ENCODE results near the gene FBXL16.
"Not testable (repeated sequence)": the region's sequence is repeated elsewhere in the genome, so short reads cannot be mapped to it uniquely, and the experiment has no call there.

The FBXL16 gene, protein sequence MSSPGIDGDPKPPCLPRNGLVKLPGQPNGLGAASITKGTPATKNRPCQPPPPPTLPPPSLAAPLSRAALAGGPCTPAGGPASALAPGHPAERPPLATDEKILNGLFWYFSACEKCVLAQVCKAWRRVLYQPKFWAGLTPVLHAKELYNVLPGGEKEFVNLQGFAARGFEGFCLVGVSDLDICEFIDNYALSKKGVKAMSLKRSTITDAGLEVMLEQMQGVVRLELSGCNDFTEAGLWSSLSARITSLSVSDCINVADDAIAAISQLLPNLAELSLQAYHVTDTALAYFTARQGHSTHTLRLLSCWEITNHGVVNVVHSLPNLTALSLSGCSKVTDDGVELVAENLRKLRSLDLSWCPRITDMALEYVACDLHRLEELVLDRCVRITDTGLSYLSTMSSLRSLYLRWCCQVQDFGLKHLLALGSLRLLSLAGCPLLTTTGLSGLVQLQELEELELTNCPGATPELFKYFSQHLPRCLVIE

DNA sequence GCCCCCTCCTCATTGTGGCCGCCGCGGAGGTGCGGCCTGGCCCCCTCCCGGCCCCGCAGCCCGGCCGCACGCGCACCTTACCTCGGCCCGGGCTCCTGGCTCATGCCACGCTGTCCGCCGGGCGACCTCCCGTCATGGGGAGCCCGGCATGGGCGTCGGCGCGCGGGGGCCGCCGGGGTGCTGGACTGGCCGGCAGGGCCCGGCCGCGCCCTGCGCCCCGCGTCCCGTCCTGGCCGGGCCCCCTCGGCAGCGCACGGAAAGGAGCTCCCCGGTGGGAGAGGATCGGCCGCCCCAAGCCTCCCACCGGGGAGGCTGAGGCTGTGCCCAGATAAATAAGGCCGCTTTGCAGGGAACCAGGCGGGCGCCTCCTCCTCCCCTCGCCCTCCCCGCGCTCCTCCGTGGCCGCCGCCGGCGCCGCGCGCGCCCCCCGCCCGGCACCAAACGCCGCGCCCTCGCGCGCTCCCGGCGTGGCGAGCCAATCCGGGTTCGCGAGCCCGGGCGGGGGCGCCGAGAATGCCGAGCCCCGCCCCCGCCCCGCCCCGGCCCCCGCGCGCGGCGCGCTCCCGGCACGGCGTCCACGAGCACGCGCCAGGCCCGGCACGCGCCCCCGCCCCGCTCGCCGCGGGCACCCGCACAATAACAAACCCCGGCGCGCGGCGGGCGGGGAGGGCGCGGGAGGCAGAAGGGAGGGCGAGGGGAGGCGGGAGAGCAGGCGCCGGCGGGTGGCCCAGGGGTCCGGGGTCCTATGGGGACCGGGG lies at the start of gene FBXL16:
Gene FBXL16, minus strand, starts transcription at position 371 of the 758 bp plus-strand sequence. CDS start 8,396 bp downstream, outside the sequence.
- DNase-seq (ENCODE audit: low spot score), result no peak

DNA sequence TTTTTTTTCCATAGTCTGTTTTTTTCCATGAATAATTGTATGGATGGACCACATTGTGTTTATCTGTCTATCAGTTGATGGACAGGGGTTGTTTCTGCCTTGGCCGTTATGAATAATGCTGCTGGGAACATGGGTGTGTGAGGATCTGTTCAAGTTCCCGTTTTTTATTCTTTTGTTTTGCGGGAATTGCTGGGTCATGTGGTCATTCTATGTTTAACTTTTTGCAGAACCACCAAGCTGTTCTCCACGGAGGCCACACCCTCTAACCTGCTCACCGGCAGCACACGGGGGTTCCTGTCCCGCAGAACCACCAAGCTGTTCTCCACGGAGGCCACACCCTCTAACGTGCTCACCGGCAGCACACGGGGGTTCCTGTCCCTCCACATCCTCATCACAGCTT lies 49.1 kb upstream of the FBXL16 start:
- DNase-seq (ENCODE audit: low spot score), result no peak

- not testable (repeated sequence) for DNase-seq (ENCODE audit: low spot score)
Observed at GRCh38 chr16:754121-754607, 48.6 kb upstream of the FBXL16 start.

DNA sequence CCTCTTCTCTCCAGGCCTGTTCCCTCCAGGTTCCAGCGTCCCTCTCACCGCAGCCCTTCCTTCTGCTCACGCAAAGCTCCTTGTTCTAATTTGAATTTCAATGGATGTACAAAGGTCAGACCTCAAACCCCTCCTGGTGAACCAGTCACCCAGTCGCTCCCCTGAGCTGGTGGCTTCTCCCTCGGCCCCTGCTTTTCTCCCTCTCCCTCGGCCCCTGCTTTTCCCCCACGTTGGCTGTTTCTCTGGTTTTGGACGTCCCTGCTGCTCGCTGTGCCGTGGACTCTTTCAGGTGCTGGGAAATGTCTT lies 46.4 kb upstream of the FBXL16 start:
- no peak for DNase-seq (ENCODE audit: low spot score)

DNA sequence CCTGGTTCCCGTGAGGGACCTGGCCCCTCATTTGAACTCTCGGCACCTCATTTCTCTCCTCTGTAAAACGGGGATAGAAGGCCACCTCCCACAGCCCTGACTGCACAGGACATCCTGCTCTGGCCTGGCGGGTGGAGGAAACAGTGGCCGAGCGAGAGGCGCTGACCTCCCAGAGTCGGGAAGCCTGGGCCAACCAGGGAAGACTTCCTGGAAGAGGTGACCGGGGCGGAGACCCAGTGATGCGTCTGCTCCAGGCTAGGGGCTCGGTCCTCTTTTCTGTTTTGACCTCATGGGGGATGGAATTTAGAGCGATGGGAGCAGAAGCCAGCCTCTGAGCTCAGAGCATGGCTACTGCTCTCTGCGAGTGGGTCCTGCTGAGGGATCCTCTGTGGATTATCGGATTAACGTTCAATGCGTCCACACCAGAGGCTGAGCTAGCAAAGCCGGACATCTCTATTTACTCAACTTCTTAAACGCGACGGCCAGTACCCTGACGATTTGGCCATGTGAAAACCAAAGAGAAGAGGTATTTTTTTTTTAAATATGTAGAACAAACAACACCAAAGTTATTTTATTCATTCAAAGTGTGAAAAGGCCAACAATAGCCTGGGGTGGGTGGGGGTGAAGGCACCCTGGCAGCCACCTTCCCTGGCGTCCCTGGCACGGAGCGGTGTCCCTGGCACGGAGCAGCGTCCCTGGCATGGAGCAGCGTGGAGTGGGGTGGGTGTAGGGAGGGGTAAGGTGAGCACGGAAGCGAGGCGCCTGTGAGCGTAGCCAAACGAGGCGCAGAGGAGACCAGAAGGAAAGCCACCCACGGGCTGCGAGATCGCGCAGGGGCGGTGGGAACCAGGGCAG lies 45.8 kb upstream of the FBXL16 start:
- no peak for DNase-seq (ENCODE audit: low spot score)

GRCh38 chr16:750485-750884 lies 44.9 kb upstream of the FBXL16 start:
- no peak for DNase-seq (ENCODE audit: low spot score)

DNA sequence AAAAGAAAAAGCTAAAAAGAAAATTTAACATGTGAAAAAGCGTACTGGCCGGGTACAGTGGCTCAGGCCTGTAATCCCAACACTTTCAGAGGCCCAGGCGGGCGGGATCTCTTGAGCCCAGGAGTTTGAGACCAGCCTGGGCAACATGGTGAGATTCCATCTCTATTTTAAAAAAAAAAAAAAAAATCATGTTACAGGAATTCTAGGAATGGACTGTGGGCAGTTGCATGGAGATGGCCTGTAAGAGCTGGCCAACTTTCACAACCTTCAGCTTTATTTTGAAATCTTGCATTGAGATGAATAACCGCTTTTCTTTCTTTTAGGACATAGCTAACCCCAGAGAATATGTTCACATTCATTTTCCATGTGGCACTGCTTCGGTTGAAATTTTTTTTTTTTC lies 43.4 kb upstream of the FBXL16 start:
- DNase-seq (ENCODE audit: low spot score), result peak; percentile 87

- no peak for DNase-seq (ENCODE audit: low spot score)
Observed at GRCh38 chr16:747978-748746, 42.6 kb upstream of the FBXL16 start.

- no peak for DNase-seq (ENCODE audit: low spot score)
Observed at GRCh38 chr16:746637-747036, 41.0 kb upstream of the FBXL16 start.

DNA sequence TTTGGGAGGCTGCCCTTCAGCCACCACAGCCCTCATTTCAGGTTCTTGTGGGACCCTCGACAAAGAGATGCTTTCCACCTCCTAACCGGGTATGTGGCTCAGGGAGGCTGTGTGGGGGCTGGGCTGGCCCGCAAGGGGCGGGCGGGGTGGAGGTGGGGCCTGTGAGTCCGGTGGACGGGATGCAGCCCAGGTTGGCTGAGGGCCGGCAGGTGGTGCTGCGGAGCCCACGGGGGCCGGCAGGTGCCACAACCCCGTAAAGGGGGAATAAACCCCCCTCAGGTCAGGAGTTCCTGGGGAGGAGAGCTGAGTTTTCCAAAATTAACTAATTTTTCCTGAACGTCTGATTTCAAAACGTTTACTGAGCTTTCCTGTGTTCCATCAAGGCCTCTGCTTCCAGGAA lies 40.1 kb upstream of the FBXL16 start:
- DNase-seq (ENCODE audit: low spot score), result no peak

GRCh38 chr16:743794-744500 lies 38.3 kb upstream of the FBXL16 start:
- DNase-seq (ENCODE audit: low spot score), result no peak

DNA sequence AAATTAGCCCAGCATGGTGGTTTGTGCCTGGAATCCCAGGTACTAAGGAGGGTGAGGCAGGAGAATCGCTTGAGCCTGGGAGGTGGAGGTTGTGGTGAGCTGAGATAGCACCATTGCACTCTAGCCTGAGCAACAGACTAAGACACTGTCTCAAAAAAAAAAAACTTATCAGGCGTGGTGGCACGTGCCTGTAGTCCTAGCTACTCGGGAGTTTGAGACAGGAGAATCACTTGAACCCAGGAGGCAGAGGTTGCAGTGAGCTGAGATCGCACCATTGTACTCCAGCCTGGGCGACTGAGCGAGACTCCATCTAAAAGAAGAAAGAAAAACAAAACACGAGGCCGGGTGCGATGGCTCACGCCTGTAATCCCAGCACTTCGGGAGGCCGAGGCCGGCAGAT lies 37.3 kb upstream of the FBXL16 start:
- DNase-seq (ENCODE audit: low spot score), result not testable (repeated sequence)

DNA sequence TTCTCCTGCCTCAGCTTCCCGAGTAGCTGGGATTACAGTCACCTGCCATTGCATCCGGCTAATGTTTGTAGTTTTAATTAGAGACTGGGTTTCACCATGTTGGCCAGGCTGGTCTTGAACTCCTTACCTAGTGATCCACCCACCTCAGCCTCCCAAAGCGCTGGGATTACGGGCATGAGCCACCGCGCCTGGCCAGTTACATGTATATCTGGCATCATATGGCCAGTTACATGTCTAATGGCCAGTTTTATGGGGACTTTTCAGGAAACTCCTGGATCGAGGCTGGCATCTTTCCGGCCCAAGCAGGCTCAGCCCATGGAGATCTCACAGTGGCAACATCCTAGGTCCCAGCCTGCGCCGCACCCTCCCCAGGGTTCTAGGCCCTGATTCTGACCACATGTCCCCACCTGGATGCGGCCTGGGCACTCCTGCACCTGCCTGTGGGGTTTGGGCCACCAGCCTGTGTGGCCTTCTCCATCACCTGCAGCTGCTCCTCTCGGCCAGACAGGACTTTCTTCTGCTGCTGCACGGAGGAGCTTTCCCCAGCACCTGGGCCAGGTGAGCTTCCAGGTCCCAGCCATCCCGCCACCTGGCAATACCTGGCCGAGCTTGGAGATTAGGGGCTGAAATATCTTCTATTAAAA lies 36.5 kb upstream of the FBXL16 start:
- DNase-seq (ENCODE audit: low spot score), result no peak

GRCh38 chr16:740764-741505 lies 35.3 kb upstream of the FBXL16 start, which contains the start of gene CIAO3:
Gene CIAO3, minus strand, starts transcription at chr16:740997. Its CDS starts 12 bp downstream, at chr16:740985.
- DNase-seq (ENCODE audit: low spot score), result peak; percentile 99

DNA sequence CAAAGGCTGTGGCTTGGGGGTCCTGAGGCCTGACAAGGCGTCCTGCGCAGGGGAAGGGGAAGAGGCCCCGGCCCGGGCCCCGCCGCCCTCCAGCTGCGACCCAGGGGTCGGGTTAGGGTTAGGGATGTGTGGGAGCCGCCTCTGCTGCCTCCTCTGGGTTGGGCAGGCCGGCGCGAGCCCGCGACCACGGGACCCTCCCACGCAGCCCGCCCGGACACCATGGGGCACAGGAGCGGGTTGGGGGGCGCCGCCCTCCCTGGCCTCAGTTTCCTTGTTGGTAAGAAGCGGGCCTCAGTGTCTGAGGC lies 34.8 kb upstream of the FBXL16 start:
- DNase-seq (ENCODE audit: low spot score), result peak; percentile 42

DNA sequence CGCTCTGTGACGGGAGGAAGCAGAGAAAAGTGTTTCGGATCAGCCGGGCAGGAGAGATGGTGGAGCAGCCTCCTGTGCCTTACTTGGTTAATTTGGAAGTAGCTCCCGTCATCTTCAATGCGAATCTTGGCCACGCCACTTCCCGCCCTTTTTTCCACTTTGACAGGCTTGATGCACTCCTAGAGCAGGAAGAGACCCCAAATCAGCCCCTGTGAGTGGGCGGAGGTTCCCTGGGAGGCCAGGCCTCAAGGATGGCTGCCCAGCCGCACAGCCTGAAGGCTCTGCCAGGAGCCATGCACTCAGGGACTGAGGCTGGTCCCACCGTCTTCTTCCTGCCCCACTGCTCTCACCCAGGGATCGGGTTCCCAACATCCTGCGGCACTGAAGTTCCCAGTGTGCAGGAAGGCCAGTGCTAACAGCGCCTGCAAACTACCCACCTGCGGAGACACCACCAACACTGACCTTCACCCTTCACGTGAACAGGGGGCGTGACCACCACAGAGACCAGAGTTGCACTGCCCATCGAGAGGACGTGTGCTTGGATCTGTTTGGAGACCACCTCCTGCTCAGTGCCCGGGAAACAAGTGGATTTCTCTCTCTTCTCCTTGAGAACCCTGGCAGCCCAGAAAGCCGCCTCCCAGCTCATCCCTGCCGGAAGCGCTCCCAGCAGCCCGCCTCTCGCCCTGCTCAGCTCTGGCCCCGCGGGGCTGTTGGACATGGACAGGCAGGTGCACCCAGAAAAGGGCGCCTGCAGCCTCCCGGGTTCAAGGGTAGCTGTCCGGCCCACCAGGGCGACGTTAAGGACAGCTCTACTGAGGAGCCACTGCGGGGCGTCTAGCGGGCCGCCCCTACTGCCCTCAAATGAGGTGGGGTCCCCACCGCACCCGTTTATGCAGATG lies 34.2 kb upstream of the FBXL16 start:
- DNase-seq (ENCODE audit: low spot score), result no peak

DNA sequence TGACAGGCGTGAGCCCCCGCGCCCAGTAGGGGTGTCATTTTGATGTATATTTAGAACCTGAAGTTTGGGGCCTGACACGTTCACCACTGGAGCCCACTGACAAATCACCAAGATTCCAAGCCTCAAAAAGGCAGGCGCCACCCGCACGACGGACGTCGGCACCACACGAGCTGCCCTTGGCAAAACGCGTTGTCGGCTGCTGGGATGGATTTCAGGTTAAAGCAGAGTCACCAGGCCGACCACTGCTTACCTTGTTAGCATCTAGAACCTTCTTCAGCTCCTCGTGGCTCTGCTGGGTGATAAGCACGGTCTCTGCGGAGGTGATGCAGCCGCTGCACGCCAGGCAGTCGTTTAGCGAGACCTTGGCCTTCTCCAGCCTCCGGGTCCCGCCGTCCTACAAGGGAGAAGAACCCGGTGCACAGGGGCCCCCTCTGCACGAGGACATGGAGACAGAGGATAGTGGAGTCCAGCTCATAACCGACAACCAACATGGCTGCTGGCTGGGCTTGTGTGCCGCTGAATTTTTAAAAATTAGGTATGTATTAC lies 31.4 kb upstream of the FBXL16 start:
- no peak for DNase-seq (ENCODE audit: low spot score)

DNA sequence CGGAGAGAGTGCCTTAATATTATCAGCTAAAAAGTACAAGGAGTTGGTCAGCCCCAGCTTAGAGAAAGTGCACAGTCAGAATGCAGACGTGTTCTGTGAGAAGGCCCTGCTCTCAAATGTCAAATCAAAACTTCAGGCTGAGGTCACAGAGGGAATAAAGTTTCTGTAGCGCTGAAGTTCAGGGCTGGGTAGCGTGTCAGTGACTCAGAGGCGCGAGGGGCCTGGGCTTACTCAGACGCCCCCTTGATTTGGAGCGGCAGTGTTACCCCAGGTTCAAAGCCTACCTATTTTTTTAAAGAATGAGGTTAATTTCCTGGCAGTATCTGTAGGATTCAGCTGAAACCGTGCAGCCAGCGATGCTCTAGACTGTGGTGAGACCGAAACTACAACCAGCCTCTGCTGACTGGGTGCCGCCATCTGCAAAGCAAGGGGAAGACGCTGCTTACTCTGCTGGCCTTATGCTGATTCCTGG lies 30.4 kb upstream of the FBXL16 start:
- DNase-seq (ENCODE audit: low spot score), result no peak

Measured in AG08396 (cell line).